NCI-H2081 (cell line): ENCODE results near the gene MRM3.
"Not testable (repeated sequence)": the region's sequence is repeated elsewhere in the genome, so short reads cannot be mapped to it uniquely, and the experiment has no call there.

Experiments used
- DNase-seq, 2 experiments: peaks; one replicate each; lab custom pipeline; 2025; lab: John Stamatoyannopoulos, UW

Gene MRM3

GRCh38 chr17:826778-827177 is 44.6 kb downstream of the MRM3 start:
- DNase-seq, result no peak

GRCh38 chr17:828761-829160 is 46.6 kb downstream of the MRM3 start:
- no peak for DNase-seq

- DNase-seq, result not testable (repeated sequence)
Measured at GRCh38 chr17:829614-830013, 47.5 kb downstream of the MRM3 start.

- no peak for DNase-seq
Measured at GRCh38 chr17:830381-830780, 48.2 kb downstream of the MRM3 start.

GRCh38 chr17:830950-831349 is 48.8 kb downstream of the MRM3 start:
- DNase-seq, result no peak

GRCh38 chr17:834136-834535 is 52.0 kb downstream of the MRM3 start:
- no peak for DNase-seq

- no peak for DNase-seq
Measured at GRCh38 chr17:835263-835662, 53.1 kb downstream of the MRM3 start.

GRCh38 chr17:835721-836120 is 53.6 kb downstream of the MRM3 start:
- DNase-seq, result not testable (repeated sequence)

GRCh38 chr17:836151-836550 is 54.0 kb downstream of the MRM3 start:
- no peak for DNase-seq

GRCh38 chr17:838486-838885 is 56.3 kb downstream of the MRM3 start:
- no peak for DNase-seq

- no peak for DNase-seq
Measured at GRCh38 chr17:841313-841712, 59.2 kb downstream of the MRM3 start.
